HG02763 (cell line): ENCODE measurements around the gene MARCHF11.

ENCODE experiments used
- ATAC-seq: cut with Tn5 transposase; IDR thresholded peaks from one replicate; pipeline ENCODE4 v1.9.1; 2021; ENCODE audit warnings: mild to moderate bottlenecking, moderate library complexity; ENCODE audit not compliant: unreplicated experiment

MARCHF11 gene

DNA sequence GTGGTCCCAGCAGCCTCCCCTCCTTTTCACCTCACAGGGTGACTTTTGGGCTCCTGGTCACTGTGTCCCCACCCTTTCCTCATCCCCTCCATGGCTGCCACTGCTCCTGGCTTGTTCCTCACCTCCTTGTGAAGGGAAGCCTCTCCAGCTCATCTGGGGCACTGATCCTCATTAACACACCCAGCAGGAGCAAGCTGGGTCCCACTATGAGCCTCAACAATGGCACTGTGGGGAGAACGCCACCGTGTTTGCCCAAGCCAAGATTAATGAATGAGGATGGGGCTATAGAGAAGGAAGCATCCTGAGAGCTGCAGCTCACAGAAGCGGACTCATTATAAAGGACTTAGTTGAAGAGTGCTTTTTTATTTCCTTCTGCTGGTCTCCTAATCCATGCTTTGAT, 118.4 kb downstream of the MARCHF11 start:
- ATAC-seq: no peak

- no peak for ATAC-seq
These were observed 122.3 kb downstream of the MARCHF11 start for GRCh38 chr5:16057277-16057676.

DNA sequence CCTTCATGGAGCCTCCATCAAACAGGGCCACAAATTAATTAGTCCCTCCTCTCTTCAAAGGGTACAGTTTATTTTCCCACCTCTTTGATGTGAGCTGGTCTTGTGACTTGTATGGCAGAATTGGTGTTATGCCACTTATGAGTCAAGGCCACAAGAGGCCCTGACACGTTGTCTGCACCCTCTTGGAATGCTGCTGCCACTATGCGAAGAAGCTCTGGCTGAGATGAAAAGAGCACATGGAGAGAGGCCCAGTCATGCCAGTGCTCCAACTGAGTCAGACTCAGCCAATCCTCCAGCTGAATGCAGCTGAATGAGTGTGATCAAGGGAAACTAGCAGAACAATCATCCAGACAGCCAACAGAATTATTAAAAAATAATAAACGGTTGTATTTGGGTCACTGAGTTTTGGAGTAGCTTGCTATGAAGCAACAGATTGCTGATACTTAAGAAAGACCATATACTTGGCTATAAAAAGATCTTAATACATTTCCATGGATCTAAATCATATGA, 128.3 kb downstream of the MARCHF11 start:
- ATAC-seq: no peak

DNA sequence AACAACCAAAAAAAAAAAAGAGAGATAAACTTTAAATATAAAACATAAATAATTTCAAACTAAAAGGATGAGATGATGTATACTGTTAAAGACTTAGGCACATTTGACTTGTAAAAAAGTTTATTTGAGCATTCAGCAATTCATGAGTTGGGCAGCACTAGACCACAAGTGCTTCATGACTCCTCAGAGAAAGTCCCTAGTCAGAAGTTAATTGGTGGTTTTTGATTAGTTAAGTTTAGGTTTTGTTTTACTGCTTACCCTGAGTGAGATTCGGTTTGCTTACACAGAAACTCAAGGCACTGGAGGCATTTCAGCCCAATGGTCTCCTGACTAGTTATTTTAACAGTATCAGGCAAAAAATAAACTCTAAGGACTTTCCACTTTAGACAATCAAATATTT, 129.2 kb downstream of the MARCHF11 start:
- no peak for ATAC-seq

DNA sequence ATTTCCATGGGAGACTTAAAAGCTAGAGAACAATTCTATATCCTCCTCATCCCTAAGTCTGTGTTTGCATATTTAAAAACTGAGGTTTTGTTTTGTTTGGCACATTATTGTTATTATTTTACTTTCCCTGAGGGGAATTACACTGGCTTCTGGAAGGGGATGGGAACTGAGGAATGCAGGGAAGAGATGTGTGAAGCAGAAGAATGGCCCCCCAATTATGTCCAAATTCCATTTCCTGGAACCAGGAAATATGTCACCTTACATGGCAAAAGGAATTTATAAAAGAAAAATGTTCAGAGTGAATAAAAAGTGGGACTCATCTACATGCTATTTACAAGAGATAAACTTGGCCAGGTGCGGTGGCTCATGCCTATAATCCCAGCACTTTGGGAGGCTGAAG, 129.8 kb downstream of the MARCHF11 start:
- no peak for ATAC-seq

DNA sequence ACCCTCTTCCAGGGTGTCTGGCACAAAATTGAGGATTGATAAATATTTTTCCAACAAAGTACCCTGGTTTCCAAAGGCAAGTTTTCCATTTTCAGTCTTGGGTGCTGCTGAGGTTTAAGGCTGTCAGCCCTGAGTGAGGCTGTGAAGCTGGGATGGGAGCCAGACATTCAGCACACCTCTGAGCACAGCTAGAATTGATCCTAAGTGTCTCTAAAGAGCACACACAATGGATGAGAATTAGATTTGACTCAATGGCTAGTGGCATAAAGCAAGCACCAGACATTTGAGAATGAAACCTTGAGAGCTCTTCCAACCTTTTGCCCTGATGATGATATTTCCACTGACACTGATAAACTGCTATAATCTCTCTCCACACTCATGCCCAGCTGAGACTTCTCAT, 131.5 kb downstream of the MARCHF11 start:
- ATAC-seq: no peak

- ATAC-seq: no peak
These were observed 136.1 kb downstream of the MARCHF11 start for GRCh38 chr5:16043349-16043965.

DNA sequence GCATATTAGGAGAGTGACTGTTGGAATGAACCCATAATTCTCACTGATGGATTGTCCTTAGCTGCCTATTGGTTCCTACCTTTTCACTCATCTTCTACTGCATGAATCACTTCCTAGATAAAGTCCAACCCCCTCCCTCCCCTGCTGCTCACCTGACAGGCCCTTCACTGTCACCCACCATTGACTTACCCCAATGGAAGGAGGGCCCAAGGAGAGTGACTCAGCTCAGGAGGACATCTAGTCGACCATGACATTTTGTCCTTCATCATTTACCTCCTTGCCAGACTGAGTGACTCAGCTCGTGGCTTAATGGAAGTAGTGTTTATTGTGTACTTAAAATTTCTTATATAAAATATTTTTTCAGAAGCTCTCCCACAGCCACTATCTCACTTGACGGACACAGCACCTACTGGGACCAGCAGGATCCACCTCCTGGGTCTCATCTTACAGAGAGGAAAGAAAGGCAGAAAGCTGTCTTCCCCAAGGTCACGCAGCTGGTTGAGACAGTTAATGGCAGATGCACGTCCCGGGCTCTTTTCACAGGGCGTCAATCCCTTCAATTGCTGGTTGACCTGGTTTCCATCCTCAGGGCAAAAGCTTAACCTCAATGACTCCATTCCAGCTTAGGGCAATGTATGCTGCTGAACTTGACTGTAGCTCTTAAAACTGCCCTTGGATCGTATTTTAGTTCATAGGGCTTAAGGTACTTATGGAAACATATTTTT, 142.3 kb downstream of the MARCHF11 start:
- no peak for ATAC-seq

- no peak for ATAC-seq
These were observed 145.1 kb downstream of the MARCHF11 start for GRCh38 chr5:16034319-16035001.

GRCh38 chr5:16033187-16033925, 146.2 kb downstream of the MARCHF11 start:
- no peak for ATAC-seq

GRCh38 chr5:16028708-16029107, 150.9 kb downstream of the MARCHF11 start:
- no peak for ATAC-seq

GRCh38 chr5:16025681-16026080, 153.9 kb downstream of the MARCHF11 start:
- ATAC-seq: no peak

DNA sequence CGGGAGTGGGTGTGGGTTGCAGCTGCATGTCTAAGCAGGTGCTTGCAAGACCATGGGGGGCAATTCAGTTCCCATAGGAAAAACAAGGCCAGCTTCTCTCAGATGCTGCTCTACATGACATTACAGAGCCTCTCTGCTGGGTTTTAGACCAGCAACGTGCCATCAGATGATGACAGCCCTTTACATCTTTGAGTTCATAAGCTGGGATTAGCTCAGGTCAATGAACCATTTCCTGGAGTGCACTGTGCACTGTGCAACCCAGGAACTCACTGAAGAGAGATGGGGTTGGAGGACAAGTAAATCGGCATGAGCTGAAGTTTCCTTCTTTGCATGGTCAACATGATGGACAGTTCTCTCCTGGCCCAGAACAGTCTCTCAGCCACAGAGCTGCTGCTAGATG, 160.6 kb downstream of the MARCHF11 start:
- no peak for ATAC-seq

- no peak for ATAC-seq
These were observed 161.9 kb downstream of the MARCHF11 start for GRCh38 chr5:16017720-16018119.
